GM18520 (cell line): ENCODE measurements around the gene RCOR1.

ENCODE experiments used
- ATAC-seq: cut with Tn5 transposase; IDR thresholded peaks from one replicate; pipeline ENCODE4 v1.9.1; 2021; ENCODE audit not compliant: unreplicated experiment

The RCOR1 gene

GRCh38 chr14:102708494-102708893, 116.0 kb downstream of the RCOR1 start:
- ATAC-seq = peak; percentile 50

GRCh38 chr14:102711207-102711606, 118.8 kb downstream of the RCOR1 start:
- ATAC-seq = no peak

- ATAC-seq = no peak
Measured at GRCh38 chr14:102711946-102712345, 119.5 kb downstream of the RCOR1 start.

GRCh38 chr14:102717276-102717675, 124.8 kb downstream of the RCOR1 start:
- no peak for ATAC-seq

- ATAC-seq = no peak
Measured at GRCh38 chr14:102722646-102723045, 130.2 kb downstream of the RCOR1 start.

GRCh38 chr14:102723650-102724049, 131.2 kb downstream of the RCOR1 start:
- ATAC-seq = no peak

- no peak for ATAC-seq
Measured at GRCh38 chr14:102726191-102726949, 133.9 kb downstream of the RCOR1 start.

- ATAC-seq = no peak
Measured at GRCh38 chr14:102727336-102728095, 135.1 kb downstream of the RCOR1 start.

GRCh38 chr14:102728501-102728900, 136.1 kb downstream of the RCOR1 start:
- no peak for ATAC-seq

- no peak for ATAC-seq
Measured at GRCh38 chr14:102729268-102729667, 136.8 kb downstream of the RCOR1 start.

GRCh38 chr14:102729825-102730224, 137.4 kb downstream of the RCOR1 start:
- no peak for ATAC-seq

- no peak for ATAC-seq
Measured at GRCh38 chr14:102731101-102731870, 138.8 kb downstream of the RCOR1 start.

GRCh38 chr14:102731871-102732800, 139.7 kb downstream of the RCOR1 start:
- ATAC-seq = no peak

- ATAC-seq = no peak
Measured at GRCh38 chr14:102732924-102733323, 140.5 kb downstream of the RCOR1 start.

GRCh38 chr14:102733326-102733725, 140.9 kb downstream of the RCOR1 start:
- ATAC-seq = no peak

GRCh38 chr14:102734436-102734835, 142.0 kb downstream of the RCOR1 start:
- ATAC-seq = no peak

GRCh38 chr14:102736956-102737355, 144.5 kb downstream of the RCOR1 start:
- no peak for ATAC-seq

GRCh38 chr14:102737402-102738372, 145.2 kb downstream of the RCOR1 start:
- no peak for ATAC-seq
